GM12891 (cell line): ENCODE measurements around the gene REXO5.

ENCODE experiments used
- POLR2A ChIP-seq: IDR thresholded peaks from 2 replicates; pipeline ENCODE4 v1.6.1; 2011; ENCODE audit warnings: low read depth, low read length, control low read depth
- POLR2AphosphoS5 ChIP-seq: IDR thresholded peaks from 2 replicates; pipeline ENCODE4 v1.6.1; 2011; ENCODE audit warnings: low read depth, low read length, control low read depth
- POU2F2 ChIP-seq: IDR thresholded peaks from 2 replicates; pipeline ENCODE4 v1.6.1; 2011; ENCODE audit warnings: low read depth, mild to moderate bottlenecking, control low read depth, low read length, moderate library complexity
- TAF1 ChIP-seq: IDR thresholded peaks from 2 replicates; pipeline ENCODE4 v1.6.1; 2011; ENCODE audit warnings: low read depth, low read length, control low read depth

- TF ChIP-seq TAF1 (no peak), POLR2A (no peak), POLR2AphosphoS5 (no peak), POU2F2 (no peak)
These were observed 32.6 kb upstream of the REXO5 start for GRCh38 chr16:20773679-20774078.
